OCI-LY7 (cell line): Measurements from ENCODE around the gene TUBGCP6. TPM values are rescaled to one million over a fixed set of nuclear protein-coding genes. Genes with fewer than 3 reads are reported as not detected.

Experiments used
- BruUV-seq: library from RNA; stranded (reverse); fragments of 400-500 nt; replicated peaks from 2 replicates; lab custom pipeline; 2021; lab: Mats Ljungman, UMichigan
- CTCF ChIA-PET: fragments of 300-600 bp; sonication (Branson Sonifier 250); formaldehyde crosslinking; loops from one replicate; lab custom pipeline; 2022; ENCODE audit warnings: antibody characterized with exemption; ENCODE audit not compliant: unreplicated experiment; lab: Charles Lee
- POLR2A ChIA-PET: fragments of 300-600 bp; sonication (Branson Sonifier 250); formaldehyde crosslinking; loops from one replicate; lab custom pipeline; 2022; ENCODE audit warnings: antibody characterized with exemption; lab: Charles Lee
- DNase-seq: peaks from one replicate; pipeline ENCODE4 v3.0.0-alpha.2; 2015; ENCODE audit warnings: low spot score
- H2AFZ ChIP-seq: fragments of 200-600 bp; sonication (generic), shearing (Covaris generic); 2 replicates; pipeline ENCODE4 v1.6.1; 2014; ENCODE audit warnings: mild to moderate bottlenecking, antibody characterized with exemption, low read length, moderate library complexity
- H3K27ac ChIP-seq: fragments of 200-600 bp; sonication (generic); 2 replicates; pipeline ENCODE4 v1.5.1; 2014; ENCODE audit warnings: mixed run types, low read depth, mild to moderate bottlenecking, moderate library complexity, low read length, inconsistent platforms; ENCODE audit not compliant: poor library complexity, severe bottlenecking
- H3K36me3 ChIP-seq: fragments of 200-600 bp; sonication (generic); 2 replicates; pipeline ENCODE4 v1.6.1; 2014; ENCODE audit warnings: mild to moderate bottlenecking, antibody characterized with exemption, low read length, moderate library complexity, mixed read lengths; ENCODE audit not compliant: insufficient read depth
- H3K4me1 ChIP-seq: fragments of 200-600 bp; sonication (generic); 2 replicates; pipeline ENCODE4 v1.5.1; 2014; ENCODE audit warnings: mild to moderate bottlenecking, low read length; ENCODE audit not compliant: insufficient read depth, poor library complexity, severe bottlenecking
- H3K4me2 ChIP-seq: fragments of 200-600 bp; sonication (generic); 2 replicates; pipeline ENCODE4 v1.6.1; 2014; ENCODE audit warnings: mild to moderate bottlenecking, low read length
- H3K4me3 ChIP-seq: fragments of 200-600 bp; sonication (generic); 2 replicates; pipeline ENCODE4 v1.5.1; 2014; ENCODE audit warnings: mild to moderate bottlenecking, low read depth, low read length; ENCODE audit not compliant: poor library complexity, severe bottlenecking
- H3K79me2 ChIP-seq: fragments of 200-600 bp; sonication (generic); 2 replicates; pipeline ENCODE4 v1.6.1; 2016; ENCODE audit warnings: low read depth, mild to moderate bottlenecking, low read length, moderate library complexity, mixed read lengths; ENCODE audit not compliant: insufficient read depth
- H3K9me2 ChIP-seq: fragments of 200-600 bp; sonication (generic); 2 replicates; pipeline ENCODE4 v1.6.1; 2016; ENCODE audit warnings: mild to moderate bottlenecking, low read length, mixed read lengths; ENCODE audit not compliant: insufficient read depth
- H3K9me3 ChIP-seq: fragments of 200-600 bp; sonication (generic); 2 replicates; pipeline ENCODE4 v1.6.1; 2014; ENCODE audit warnings: mild to moderate bottlenecking, mixed run types, low read length, mixed read lengths
- H4K20me1 ChIP-seq: fragments of 200-600 bp; sonication (generic); 2 replicates; pipeline ENCODE4 v1.6.1; 2014; ENCODE audit warnings: mild to moderate bottlenecking, antibody characterized with exemption, low read length, moderate library complexity, mixed read lengths; ENCODE audit not compliant: insufficient read depth
- EZH2phosphoT487 ChIP-seq: fragments of 200-600 bp; sonication (generic); IDR thresholded peaks from 2 replicates; pipeline ENCODE4 v1.6.1; 2018; ENCODE audit warnings: low read depth, borderline replicate concordance, mild to moderate bottlenecking, mixed run types, antibody characterized with exemption, low read length, moderate library complexity, mixed read lengths
- intact Hi-C: fragments of 100-400 bp; cut with micrococcal nuclease; formaldehyde crosslinking; loops from one replicate; pipeline ENCODE4 v1.10.0; 2022; ENCODE audit not compliant: unreplicated experiment
- total RNA-seq, 2 experiments: library from RNA; depleted of rRNA in 1 of 2; stranded (reverse); fragments of >200 nt in 1 of 2; shearing (Covaris generic) in 1 of 2; gene quantifications; 2 replicates each; pipeline ENCODE4 v1.2.3, GENCODE V29; 2014 to 2022
- TF ChIP-seq, protein P1 (sequence below): fragments of 200-600 bp; sonication (generic); conservative IDR thresholded peaks from 2 replicates; pipeline ENCODE4 v1.5.1; 2014; ENCODE audit warnings: mild to moderate bottlenecking, antibody characterized with exemption, low read length, moderate library complexity, mixed read lengths

Gene TUBGCP6
- total RNA-seq, 2 experiments from 2014 or later: 57.7 to 63.2 TPM

DNA sequence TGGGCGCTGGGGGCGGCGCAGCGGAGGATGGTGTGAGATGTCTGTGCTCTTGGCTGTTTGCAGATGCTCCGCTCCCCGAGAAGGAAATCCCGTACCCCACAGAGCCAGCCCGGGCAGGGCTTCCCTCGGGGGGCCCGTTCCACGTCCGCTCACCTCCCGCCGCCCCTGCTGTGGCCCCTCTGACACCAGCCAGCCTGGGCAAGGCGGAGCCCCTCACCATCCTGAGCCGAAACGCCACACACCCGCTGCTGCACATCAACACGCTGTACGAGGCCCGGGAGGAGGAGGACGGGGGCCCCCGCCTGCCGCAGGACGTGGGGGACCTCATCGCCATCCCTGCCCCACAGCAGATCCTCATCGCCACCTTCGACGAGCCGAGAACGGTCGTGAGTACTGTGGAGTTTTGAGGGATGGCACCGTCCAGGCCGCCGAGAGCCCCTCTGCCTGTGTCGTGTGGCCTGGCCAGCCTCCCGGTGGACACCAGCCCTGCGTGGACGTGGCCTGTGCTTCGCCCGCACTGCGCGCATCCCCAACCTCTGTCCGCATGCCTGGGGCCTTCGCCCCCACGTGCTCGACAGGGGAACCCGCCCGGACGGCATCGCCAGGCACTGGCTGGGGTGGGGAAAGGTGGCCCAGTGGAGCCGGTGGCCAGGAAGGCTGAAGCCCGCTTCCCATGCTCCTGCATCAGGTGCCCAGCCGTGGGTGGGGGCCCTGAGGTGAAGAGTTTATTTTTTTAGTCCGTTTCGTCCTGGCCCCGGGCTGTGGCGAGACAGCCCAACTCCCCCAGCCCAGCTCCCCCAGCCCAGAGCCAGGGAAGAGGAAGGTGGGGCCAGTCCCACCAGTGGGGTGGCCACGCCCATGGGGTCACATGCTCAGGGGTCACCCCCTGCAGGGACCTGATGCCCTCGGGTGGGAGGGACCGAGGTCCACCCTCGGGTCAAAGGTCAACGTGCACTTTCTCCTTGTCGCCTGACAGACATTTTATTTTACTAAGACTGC, 65.7 kb downstream of the TUBGCP6 start:
- no peak overlapping the region for H3K4me3 ChIP-seq
- no peaks in the 10 kb centered on the region for H3K4me1 ChIP-seq
- H2AFZ ChIP-seq: no peak overlapping the region

DNA sequence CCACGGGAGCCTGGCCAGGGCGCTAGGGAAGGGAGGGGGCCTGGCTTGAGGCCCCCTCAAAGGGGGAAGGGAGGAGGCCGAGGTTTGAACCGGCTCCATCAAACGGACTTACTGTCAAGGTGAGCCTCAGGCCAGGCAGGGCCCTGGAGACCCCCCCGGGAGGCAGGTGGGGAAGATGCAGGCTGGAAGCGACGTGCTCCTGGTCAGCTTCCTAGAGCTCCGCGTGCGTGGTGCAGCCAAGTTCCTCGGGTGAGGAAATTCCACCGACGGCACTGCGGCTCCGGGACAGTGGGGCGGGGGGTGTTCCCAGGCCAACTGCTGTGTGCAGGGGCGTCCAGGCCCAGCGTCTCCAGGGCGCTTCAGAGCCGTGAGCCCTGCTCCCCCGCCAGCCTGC, 66.4 kb downstream of the TUBGCP6 start:
- POLR2A ChIA-PET: no interaction called here
- no peaks in the 10 kb centered on the region for H3K36me3 ChIP-seq
- intact Hi-C loops: no loop called here
- H3K9me2 ChIP-seq: no peaks in the 10 kb centered on the region
- TF ChIP-seq, protein P1, sequence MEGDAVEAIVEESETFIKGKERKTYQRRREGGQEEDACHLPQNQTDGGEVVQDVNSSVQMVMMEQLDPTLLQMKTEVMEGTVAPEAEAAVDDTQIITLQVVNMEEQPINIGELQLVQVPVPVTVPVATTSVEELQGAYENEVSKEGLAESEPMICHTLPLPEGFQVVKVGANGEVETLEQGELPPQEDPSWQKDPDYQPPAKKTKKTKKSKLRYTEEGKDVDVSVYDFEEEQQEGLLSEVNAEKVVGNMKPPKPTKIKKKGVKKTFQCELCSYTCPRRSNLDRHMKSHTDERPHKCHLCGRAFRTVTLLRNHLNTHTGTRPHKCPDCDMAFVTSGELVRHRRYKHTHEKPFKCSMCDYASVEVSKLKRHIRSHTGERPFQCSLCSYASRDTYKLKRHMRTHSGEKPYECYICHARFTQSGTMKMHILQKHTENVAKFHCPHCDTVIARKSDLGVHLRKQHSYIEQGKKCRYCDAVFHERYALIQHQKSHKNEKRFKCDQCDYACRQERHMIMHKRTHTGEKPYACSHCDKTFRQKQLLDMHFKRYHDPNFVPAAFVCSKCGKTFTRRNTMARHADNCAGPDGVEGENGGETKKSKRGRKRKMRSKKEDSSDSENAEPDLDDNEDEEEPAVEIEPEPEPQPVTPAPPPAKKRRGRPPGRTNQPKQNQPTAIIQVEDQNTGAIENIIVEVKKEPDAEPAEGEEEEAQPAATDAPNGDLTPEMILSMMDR: no peak
- no peak for TF ChIP-seq EZH2phosphoT487
- no peaks in the 10 kb centered on the region for H4K20me1 ChIP-seq
- H3K4me1 ChIP-seq: peaks cover 5% of the 10 kb centered on the region
- no peak overlapping the region for H3K4me3 ChIP-seq
- BruUV-seq: no TSS peak
- no peaks in the 10 kb centered on the region for H3K79me2 ChIP-seq
- H3K27ac ChIP-seq: no peak overlapping the region
- DNase-seq: no peak
- H3K4me2 ChIP-seq: no peak overlapping the region
- no peaks in the 10 kb centered on the region for H3K9me3 ChIP-seq
- H2AFZ ChIP-seq: no peak overlapping the region
- CTCF ChIA-PET: no interaction called here

More for the DNA sequence above, 65.7 kb downstream of the TUBGCP6 start:
- TF ChIP-seq EZH2phosphoT487: no peak
- TF ChIP-seq, protein P1: no peak
- ChIA-PET POLR2A (no interaction called here), CTCF (no interaction called here)
- Histone ChIP-seq H4K20me1 (no peaks in the 10 kb centered on the region), H3K4me2 (no peak overlapping the region), H3K9me3 (no peaks in the 10 kb centered on the region), H3K79me2 (no peaks in the 10 kb centered on the region), H3K36me3 (no peaks in the 10 kb centered on the region), H3K27ac (no peak overlapping the region), H3K9me2 (no peaks in the 10 kb centered on the region)
- no peak for DNase-seq
- intact Hi-C loops: no loop called here
- no TSS peak for BruUV-seq
